Hepatocyte (in vitro differentiated cells): ENCODE results near the gene RP9.

Experiments
- CTCF ChIP-seq: fragments of 200-600 bp; sonication (generic); IDR thresholded peaks from 2 replicates; pipeline ENCODE4 v1.5.1; 2016; ENCODE audit warnings: antibody characterized with exemption, mild to moderate bottlenecking; ENCODE audit not compliant: poor library complexity
- EZH2 ChIP-seq: fragments of 200-600 bp; sonication (generic); IDR thresholded peaks from 2 replicates; pipeline ENCODE4 v1.6.1; 2016; ENCODE audit warnings: antibody characterized with exemption, mild to moderate bottlenecking, borderline replicate concordance

- TF ChIP-seq CTCF (no peak), EZH2 (no peak)
Measured at GRCh38 chr7:33075818-33076518, 33.2 kb downstream of the RP9 start.
